Smooth muscle cell of the brain vasculature (primary cell): ENCODE data around the gene USP20.

Source experiments
- DNase-seq: peaks from one replicate; pipeline ENCODE4 v3.0.0-alpha.2; 2012; ENCODE audit warnings: low read depth, low spot score

Gene USP20

GRCh38 chr9:129823542-129823934 is 11.7 kb upstream of the USP20 start:
- DNase-seq: no peak

- peak; percentile 72 for DNase-seq
Measured at GRCh38 chr9:129823935-129824601, 11.2 kb upstream of the USP20 start, which contains the start of gene TOR1A. Gene TOR1A, minus strand, starts transcription at chr9:129824136. Its CDS starts 51 bp downstream, at chr9:129824085.

- DNase-seq: no peak
Measured at GRCh38 chr9:129826344-129826743, 8.9 kb upstream of the USP20 start.

- DNase-seq: no peak
Measured at GRCh38 chr9:129826759-129827158, 8.5 kb upstream of the USP20 start.

GRCh38 chr9:129828051-129828450 is 7.2 kb upstream of the USP20 start:
- DNase-seq: no peak

GRCh38 chr9:129828969-129829368 is 6.3 kb upstream of the USP20 start:
- DNase-seq: no peak

GRCh38 chr9:129832982-129833381 is 2.3 kb upstream of the USP20 start:
- DNase-seq: no peak

- DNase-seq: no peak
Measured at GRCh38 chr9:129834489-129835127, 650 bp upstream of the USP20 start.

GRCh38 chr9:129835860-129836223 is 584 bp downstream of the USP20 start:
- DNase-seq: no peak

GRCh38 chr9:129836311-129837007 is 1.2 kb downstream of the USP20 start:
- DNase-seq: no peak

- DNase-seq: no peak
Measured at GRCh38 chr9:129838707-129839259, 3.5 kb downstream of the USP20 start.

GRCh38 chr9:129839324-129840023 is 4.2 kb downstream of the USP20 start:
- no peak for DNase-seq

- DNase-seq: no peak
Measured at GRCh38 chr9:129840034-129840433, 4.8 kb downstream of the USP20 start.

GRCh38 chr9:129841071-129841470 is 5.8 kb downstream of the USP20 start:
- DNase-seq: no peak

- no peak for DNase-seq
Measured at GRCh38 chr9:129845373-129845772, 10.1 kb downstream of the USP20 start.

GRCh38 chr9:129848712-129849441 is 13.6 kb downstream of the USP20 start:
- DNase-seq: no peak

- no peak for DNase-seq
Measured at GRCh38 chr9:129849901-129850300, 14.6 kb downstream of the USP20 start.

- no peak for DNase-seq
Measured at GRCh38 chr9:129850821-129851550, 15.7 kb downstream of the USP20 start.

- DNase-seq: no peak
Measured at GRCh38 chr9:129851821-129852220, 16.6 kb downstream of the USP20 start.

- DNase-seq: no peak
Measured at GRCh38 chr9:129852579-129852978, 17.3 kb downstream of the USP20 start.

GRCh38 chr9:129853614-129854013 is 18.4 kb downstream of the USP20 start:
- no peak for DNase-seq
